Measurements from ENCODE around the gene JADE2. TPM values are rescaled to one million over a fixed set of nuclear protein-coding genes. Genes with fewer than 3 reads are reported as not detected.
"Not testable (repeated sequence)": the region's sequence is repeated elsewhere in the genome, so short reads cannot be mapped to it uniquely, and the experiment has no call there.

The JADE2 gene
- total RNA-seq, 1 donor from 2014 or later: 81.3 TPM

DNA sequence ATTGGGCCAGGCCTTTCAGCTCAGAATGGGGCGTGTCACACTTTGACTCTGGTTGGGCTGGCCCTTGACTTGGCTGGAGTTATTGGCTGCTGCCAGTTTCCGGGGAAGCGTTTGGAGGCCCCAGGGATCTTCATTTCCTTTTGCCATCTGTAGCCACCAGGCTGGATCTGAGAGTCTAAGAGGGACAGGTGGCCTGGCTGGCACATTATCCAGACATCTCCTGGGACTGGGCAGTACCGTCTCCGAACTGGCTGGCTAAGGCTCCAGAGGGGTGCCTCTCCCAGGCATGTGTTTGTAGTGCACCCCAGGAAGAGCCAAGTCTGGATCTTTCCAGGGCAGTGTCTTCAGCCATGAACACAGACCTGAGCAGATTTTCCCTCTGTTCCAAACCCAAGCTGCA is 9.7 kb upstream of the JADE2 start:
- intact Hi-C loops (cut with micrococcal nuclease): no loop called here

DNA sequence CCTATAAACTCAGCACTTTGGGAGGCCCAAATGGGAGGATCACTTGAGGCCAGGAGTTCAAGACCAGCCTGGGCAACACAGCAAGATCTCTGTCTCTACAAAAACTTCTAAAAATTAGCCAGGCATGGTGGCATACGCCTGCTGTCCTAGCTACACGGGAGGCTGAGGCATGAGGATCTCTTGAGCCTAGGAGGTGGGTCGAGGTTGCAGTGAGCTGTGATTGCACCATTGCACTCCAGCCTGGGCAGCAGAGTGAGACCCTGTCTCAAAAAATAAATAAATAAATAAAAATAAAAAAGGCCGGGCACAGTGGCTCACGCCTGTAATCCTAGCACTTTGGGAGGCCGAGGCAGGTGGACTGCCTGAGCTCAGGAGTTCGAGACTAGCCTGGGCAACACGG is 8.5 kb upstream of the JADE2 start:
- H3K27me3 Mint-ChIP-seq: peaks cover 13% of the 10 kb centered on the region

More for the DNA sequence above, 9.7 kb upstream of the JADE2 start:
- Mint-ChIP-seq H3K9me3 (no peaks in the 10 kb centered on the region), H3K4me3 (no peak overlapping the region), H3K27me3 (peaks cover 6% of the 10 kb centered on the region), H3K4me1 (peaks cover 21% of the 10 kb centered on the region), H3K27ac (no peak overlapping the region), H3K36me3 (ENCODE audit: low read depth) (no peaks in the 10 kb centered on the region)
- no peak for DNase-seq

GRCh38 chr5:134517553-134517952 is 7.9 kb upstream of the JADE2 start:
- Mint-ChIP-seq H3K27me3 (peaks cover 13% of the 10 kb centered on the region), H3K36me3 (ENCODE audit: low read depth) (no peaks in the 10 kb centered on the region), H3K4me3 (no peak overlapping the region), H3K4me1 (peaks cover 6% of the 10 kb centered on the region), H3K27ac (no peak overlapping the region), H3K9me3 (no peaks in the 10 kb centered on the region)
- DNase-seq: no peak
- intact Hi-C loops (cut with micrococcal nuclease): no loop called here

More for the DNA sequence above, 8.5 kb upstream of the JADE2 start:
- DNase-seq; H3K9me3 Mint-ChIP-seq; H3K4me1 Mint-ChIP-seq; H3K4me3 Mint-ChIP-seq; intact Hi-C loops (cut with micrococcal nuclease); H3K36me3 Mint-ChIP-seq (ENCODE audit: low read depth); H3K27ac Mint-ChIP-seq: not testable (repeated sequence)

DNA sequence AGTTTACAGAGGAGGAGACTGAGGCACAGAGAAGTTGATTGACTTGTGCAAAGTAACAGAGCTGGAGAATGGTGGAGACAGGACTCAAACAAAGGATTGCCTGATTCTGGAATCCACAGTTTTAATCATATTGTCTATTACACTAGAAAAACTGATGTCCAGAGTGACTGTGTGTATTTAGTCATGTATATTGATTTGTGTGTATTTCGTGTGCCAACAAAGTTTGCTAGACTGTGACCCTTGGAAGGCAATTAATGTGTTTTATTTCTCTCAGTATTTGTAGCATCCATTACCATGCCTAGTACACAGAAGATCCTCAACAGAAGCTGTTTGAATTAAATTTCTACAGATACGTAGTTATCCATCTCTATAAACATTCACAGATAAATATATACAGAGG is 5.5 kb upstream of the JADE2 start:
- intact Hi-C loops (cut with micrococcal nuclease): loop anchor here (10.0 kb wide), 1 partner anchor 515 kb away; the partner anchor contains the start of gene VDAC1
- no peak for DNase-seq
- no peaks in the 10 kb centered on the region for H3K9me3 Mint-ChIP-seq
- H3K4me3 Mint-ChIP-seq: no peak overlapping the region
- no peaks in the 10 kb centered on the region for H3K36me3 Mint-ChIP-seq (ENCODE audit: low read depth)
- H3K27ac Mint-ChIP-seq: no peak overlapping the region
- H3K27me3 Mint-ChIP-seq: peaks cover 13% of the 10 kb centered on the region
- peaks cover 11% of the 10 kb centered on the region for H3K4me1 Mint-ChIP-seq

DNA sequence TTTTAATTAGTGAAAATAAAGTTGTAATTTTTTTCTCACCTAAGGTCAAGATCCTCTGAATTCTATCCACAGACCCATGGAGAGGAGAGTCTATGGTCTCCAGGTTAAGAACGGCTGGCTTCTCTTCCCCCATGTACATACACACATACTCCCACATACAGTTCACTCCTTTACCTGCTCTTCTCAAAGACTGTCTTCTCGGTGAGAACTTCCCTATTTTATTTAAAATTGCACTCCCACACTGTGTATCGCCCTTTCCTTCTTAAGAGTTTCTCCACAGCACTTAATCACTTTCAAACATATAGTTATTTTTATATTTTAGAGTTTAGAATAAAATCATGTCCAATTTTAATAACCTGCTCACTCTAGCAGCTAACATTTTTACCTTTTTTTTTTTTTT is 3.6 kb upstream of the JADE2 start:
- intact Hi-C loops (cut with micrococcal nuclease): loop anchor here (10.0 kb wide), 1 partner anchor 517 kb away; the partner anchor contains the start of gene VDAC1

DNA sequence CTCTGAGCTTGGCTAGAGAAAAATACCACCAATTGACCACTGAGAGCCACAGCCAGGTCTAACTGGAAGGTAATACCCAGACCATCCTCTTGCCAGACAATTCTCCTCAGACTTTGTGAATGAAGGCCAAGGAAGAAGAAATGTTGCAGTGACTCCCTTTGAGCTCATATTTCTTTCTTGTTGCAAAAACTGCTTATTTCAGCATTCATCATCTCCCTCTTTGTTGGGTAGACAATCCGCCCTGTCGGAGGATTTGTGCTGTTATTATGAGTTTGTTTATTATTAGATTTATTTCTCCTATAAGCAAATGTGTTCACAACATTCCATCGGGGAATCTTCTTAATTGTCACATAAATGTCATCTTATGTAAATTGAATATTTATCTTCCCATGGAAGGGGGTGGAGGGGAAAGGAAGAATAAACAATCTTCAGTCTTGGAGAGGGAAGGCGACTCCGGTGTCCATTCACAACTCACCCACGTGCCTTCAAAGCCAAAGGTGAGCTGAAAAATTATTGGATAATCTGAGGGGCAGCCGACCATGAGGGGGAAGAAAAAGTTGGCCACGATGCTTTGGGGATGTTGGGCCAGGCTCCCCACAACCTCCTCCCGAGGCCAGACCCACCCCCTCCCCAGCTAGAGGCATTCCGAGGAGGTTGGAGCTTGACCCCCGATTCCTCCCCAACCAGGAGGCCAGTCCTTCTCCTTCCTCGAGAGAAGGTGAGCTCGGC is 1.8 kb upstream of the JADE2 start:
- intact Hi-C loops (cut with micrococcal nuclease): loop anchor here (1.0 to 10.0 kb wide), 3 partner anchors 12 to 519 kb away; partner anchors contain the start of gene VDAC1
- H3K4me1 Mint-ChIP-seq: peaks cover 17% of the 10 kb centered on the region
- H3K27ac Mint-ChIP-seq: peak overlapping the region; percentile 82

More for the DNA sequence above, 3.6 kb upstream of the JADE2 start:
- Mint-ChIP-seq H3K4me1 (peaks cover 11% of the 10 kb centered on the region), H3K4me3 (no peak overlapping the region), H3K36me3 (ENCODE audit: low read depth) (no peaks in the 10 kb centered on the region), H3K27ac (no peak overlapping the region), H3K27me3 (peaks cover 13% of the 10 kb centered on the region), H3K9me3 (no peaks in the 10 kb centered on the region)
- DNase-seq: no peak

DNA sequence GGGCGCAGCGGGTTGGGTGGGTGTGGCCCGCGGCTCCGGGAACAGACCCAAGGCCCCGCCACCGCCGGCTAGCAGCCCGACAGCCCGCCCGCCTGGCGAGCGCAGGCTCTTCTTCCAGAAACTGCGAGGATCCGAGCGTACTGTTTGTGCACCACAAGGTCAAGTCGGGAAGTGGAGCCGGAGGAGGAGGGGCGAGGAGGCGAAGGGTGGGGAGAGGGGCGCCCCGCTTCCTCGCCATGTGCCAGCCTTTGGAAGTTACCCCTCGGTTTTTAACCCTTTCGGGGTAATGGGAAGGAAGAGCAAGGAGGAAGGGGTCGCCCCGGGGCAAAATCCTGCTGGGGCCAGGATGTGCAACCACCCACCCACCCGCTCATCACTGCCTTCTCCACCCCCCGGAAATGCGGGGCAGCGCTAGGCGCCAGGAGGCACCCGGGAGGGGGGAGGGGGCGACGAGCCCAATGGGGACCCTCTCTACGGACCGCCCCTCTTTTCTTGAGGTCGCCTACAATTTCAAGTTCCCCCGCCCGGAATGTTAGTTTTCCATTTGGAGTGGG is 1.1 kb upstream of the JADE2 start:
- H3K4me1 Mint-ChIP-seq: peaks cover 19% of the 10 kb centered on the region
- intact Hi-C loops (cut with micrococcal nuclease): loop anchor here (1.0 to 10.0 kb wide), 3 partner anchors 13 to 520 kb away; partner anchors contain the start of gene VDAC1
- H3K27me3 Mint-ChIP-seq: peaks cover 13% of the 10 kb centered on the region
- H3K9me3 Mint-ChIP-seq: no peaks in the 10 kb centered on the region
- peaks cover 2% of the 10 kb centered on the region for H3K36me3 Mint-ChIP-seq (ENCODE audit: low read depth)
- peak overlapping the region; percentile 98 for H3K27ac Mint-ChIP-seq
- peak; percentile 89 for DNase-seq
- H3K4me3 Mint-ChIP-seq: peak overlapping the region; percentile 89

More for the DNA sequence above, 1.8 kb upstream of the JADE2 start:
- H3K9me3 Mint-ChIP-seq: no peaks in the 10 kb centered on the region
- peak overlapping the region; percentile 89 for H3K4me3 Mint-ChIP-seq
- peaks cover 13% of the 10 kb centered on the region for H3K27me3 Mint-ChIP-seq
- peaks cover 2% of the 10 kb centered on the region for H3K36me3 Mint-ChIP-seq (ENCODE audit: low read depth)
- DNase-seq: no peak

GRCh38 chr5:134525683-134526482 is 413 bp downstream of the JADE2 start:
- peak; percentile 87 for DNase-seq
- Mint-ChIP-seq H3K36me3 (ENCODE audit: low read depth) (peaks cover 2% of the 10 kb centered on the region), H3K4me3 (peak overlapping the region; percentile 89), H3K27ac (peak overlapping the region; percentile 93), H3K9me3 (no peaks in the 10 kb centered on the region), H3K27me3 (peaks cover 6% of the 10 kb centered on the region), H3K4me1 (peaks cover 23% of the 10 kb centered on the region)
- intact Hi-C loops (cut with micrococcal nuclease): loop anchor here (1.0 to 10.0 kb wide), 10 partner anchors 17 to 521 kb away; partner anchors contain the start of genes PPP2CA, SAR1B, SEC24A and UBE2B

- peaks cover 25% of the 10 kb centered on the region for H3K4me1 Mint-ChIP-seq
- no peaks in the 10 kb centered on the region for H3K9me3 Mint-ChIP-seq
- peak; percentile 92 for DNase-seq
- H3K4me3 Mint-ChIP-seq: peak overlapping the region; percentile 89
- peaks cover 2% of the 10 kb centered on the region for H3K27me3 Mint-ChIP-seq
- peaks cover 2% of the 10 kb centered on the region for H3K36me3 Mint-ChIP-seq (ENCODE audit: low read depth)
- H3K27ac Mint-ChIP-seq: peak overlapping the region; percentile 94
- intact Hi-C loops (cut with micrococcal nuclease): loop anchor here (1.0 to 10.0 kb wide), 7 partner anchors 16 to 522 kb away; partner anchors contain the start of genes PPP2CA, SEC24A and VDAC1
Observed at GRCh38 chr5:134526483-134527155, 1.1 kb downstream of the JADE2 start.

DNA sequence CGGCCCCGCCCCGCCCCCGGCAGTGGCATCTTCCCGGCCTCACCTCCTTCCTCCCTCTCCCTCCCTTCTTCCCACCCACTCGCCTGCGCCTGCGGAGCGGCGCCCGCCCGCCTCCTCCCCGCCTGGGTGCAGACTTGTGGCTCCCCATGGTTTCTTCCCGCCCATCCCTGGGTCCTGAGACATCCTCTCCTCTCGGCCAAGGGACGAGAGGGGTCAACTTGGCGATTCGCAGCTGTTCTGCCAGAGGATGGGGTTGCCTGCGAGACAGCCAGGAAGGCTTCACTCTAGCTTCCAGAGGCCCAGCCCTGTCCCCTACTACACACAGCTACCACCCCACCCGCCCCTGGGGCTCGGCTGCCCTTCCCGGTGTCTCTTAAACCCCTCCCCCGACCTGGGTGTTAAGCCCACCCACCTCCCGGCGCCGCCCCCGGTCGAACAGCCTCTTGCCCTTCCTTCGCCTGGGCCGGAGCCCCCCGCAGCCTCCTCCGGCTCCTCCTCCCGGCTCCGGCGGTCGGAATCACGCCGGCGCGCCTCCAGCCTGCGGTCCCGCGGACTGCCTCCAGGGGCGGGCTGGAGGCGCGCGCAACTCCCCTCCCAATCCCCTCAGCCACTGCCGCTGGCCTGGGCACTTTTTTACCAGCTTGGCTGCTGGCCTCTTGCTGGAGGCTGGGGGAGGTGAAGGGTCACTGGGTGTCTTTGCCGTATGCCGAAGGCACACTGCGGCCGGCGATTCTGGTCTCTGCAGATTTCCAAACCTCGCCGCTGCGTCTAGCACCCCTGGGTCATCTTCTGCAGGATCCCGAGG is 1.9 kb downstream of the JADE2 start:
- intact Hi-C loops (cut with micrococcal nuclease): loop anchor here (1.0 to 10.0 kb wide), 5 partner anchors 15 to 523 kb away; partner anchors contain the start of genes SEC24A and VDAC1
- Mint-ChIP-seq H3K4me1 (peaks cover 30% of the 10 kb centered on the region), H3K27me3 (no peaks in the 10 kb centered on the region), H3K4me3 (peak overlapping the region; percentile 89), H3K27ac (peak overlapping the region; percentile 94), H3K36me3 (ENCODE audit: low read depth) (peaks cover 4% of the 10 kb centered on the region), H3K9me3 (no peaks in the 10 kb centered on the region)
- peak; percentile 92 for DNase-seq

GRCh38 chr5:134527961-134528424 is 2.5 kb downstream of the JADE2 start:
- peaks cover 4% of the 10 kb centered on the region for H3K36me3 Mint-ChIP-seq (ENCODE audit: low read depth)
- intact Hi-C loops (cut with micrococcal nuclease): loop anchor here (1.0 to 10.0 kb wide), 5 partner anchors 15 to 523 kb away; partner anchors contain the start of genes SEC24A and VDAC1
- H3K9me3 Mint-ChIP-seq: no peaks in the 10 kb centered on the region
- H3K27me3 Mint-ChIP-seq: no peaks in the 10 kb centered on the region
- peak overlapping the region; percentile 94 for H3K27ac Mint-ChIP-seq
- no peak for DNase-seq
- peaks cover 32% of the 10 kb centered on the region for H3K4me1 Mint-ChIP-seq
- peak overlapping the region; percentile 89 for H3K4me3 Mint-ChIP-seq

GRCh38 chr5:134528556-134528955 is 3.1 kb downstream of the JADE2 start:
- Mint-ChIP-seq H3K4me3 (peak overlapping the region; percentile 89), H3K36me3 (ENCODE audit: low read depth) (peaks cover 6% of the 10 kb centered on the region), H3K27me3 (no peaks in the 10 kb centered on the region), H3K9me3 (no peaks in the 10 kb centered on the region), H3K4me1 (peaks cover 30% of the 10 kb centered on the region), H3K27ac (peak overlapping the region; percentile 53)
- DNase-seq: no peak
- intact Hi-C loops (cut with micrococcal nuclease): loop anchor here (5.0 to 10.0 kb wide), 2 partner anchors 119 to 524 kb away; partner anchors contain the start of genes SEC24A and VDAC1

All from activated CD4-positive, alpha-beta T cell treated with anti-CD3 and anti-CD28 coated beads, Interleukin-2, amount 10 ng/mL, durations not matched to agents 24 days and 14 days (primary cell).